Measurements from ENCODE around the gene CYP11A1.
"Not testable (repeated sequence)": the region's sequence is repeated elsewhere in the genome, so short reads cannot be mapped to it uniquely, and the experiment has no call there.

Gene CYP11A1

DNA sequence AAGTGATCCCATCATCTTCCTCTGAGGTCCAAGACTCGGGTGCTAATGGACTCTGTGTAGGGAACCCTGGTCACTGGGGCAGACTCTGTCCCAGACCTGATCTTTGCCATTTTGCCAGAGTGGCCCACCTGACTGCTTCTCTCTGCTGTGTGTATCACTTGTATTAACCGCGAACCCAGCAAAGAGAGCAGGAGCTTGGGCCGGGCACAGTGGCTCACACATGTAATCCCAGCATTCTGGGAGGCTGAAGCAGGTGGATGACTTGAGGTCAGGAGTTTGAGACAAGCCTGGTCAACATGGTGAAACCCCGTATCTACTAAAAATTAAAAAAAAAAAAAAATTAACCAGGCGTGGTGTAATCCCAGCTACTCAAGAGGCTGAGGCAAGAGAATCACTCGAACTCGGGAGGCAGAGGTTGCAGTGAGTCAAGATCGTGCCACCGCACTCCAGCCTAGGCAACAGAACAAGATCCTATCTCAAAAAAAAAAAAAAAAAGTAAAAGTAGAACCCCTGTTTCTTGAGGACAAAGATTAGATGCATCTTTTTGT, 32.9 kb upstream of the CYP11A1 start:
- no peak for DNase-seq

GRCh38 chr15:74399511-74400312, 32.3 kb upstream of the CYP11A1 start:
- DNase-seq = no peak

DNA sequence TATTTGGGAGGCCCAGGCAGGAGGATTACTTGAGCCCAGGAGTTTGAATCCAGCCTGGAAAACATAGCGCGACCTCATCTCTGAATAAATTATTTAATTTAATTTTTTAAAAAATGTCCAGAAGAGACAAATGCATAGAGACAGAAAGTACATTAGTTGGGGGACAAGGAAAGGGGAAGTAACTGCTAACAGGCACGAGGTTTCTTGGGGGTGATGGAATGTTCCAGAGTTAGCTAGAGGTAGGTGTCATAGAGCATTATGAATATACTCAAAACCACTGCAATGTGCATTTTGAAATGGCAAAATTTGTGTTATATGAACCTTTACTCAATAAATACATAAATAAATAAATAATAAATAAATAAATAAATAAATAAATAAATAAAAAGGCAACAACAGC, 31.7 kb upstream of the CYP11A1 start:
- DNase-seq = no peak

DNA sequence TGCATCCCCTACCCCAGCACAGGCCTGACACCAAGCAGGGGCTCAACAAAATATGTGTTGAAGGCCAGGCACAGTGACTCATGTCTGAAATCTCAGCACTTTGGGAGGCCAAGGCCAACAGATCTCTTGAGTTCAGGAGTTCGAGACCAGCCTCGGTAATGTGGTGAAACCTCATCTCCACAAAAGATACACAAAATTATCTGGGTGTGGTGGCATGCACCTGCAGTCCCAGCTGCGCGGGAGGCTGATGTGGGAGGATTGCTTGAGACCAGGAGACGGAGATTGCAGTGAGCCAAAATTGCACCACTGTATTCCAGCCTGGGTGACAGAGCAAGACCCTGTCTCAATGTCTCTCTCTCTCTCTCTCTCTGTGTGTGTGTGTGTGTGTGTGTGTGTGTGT, 30.7 kb upstream of the CYP11A1 start:
- no peak for DNase-seq

DNA sequence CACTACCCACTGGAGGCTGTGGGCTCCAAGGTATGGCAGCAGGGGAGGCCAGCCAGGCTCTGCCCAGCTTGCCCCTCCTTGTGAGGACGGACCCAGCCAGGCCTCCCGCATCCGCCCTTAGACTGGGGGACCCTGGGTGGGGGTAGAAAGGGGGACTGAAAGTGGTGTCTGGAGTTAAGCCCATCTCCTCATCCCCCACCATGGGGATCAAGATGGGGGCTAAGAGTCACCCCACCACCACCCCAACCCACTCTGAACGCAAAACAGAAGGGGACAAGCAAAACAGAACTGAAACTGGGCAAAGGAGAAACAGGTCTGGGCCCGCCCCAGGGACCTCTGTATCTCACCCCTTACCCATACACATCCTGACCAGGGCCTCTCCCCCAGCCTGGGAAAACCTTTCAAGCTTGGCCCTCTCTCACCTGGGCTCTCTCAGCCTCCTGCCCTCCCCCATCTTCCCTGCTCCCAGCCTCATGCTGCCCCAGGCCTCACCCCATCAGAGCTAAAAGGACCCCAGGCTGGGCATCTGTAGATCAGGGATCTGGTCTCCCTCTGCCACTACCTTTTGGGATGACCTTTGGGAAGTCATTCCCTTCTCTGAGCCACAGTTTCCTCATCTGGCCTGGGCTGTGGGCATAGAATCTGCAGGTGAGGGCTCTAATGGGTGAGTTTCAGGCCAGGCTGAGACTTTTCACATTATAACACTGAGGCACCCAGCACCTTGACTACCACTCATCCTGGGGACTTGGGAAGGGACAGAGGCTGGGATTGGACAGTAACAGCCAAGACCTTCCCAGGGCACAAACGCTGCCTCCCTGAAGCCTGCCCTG, 30.0 kb upstream of the CYP11A1 start:
- no peak for DNase-seq

GRCh38 chr15:74396445-74397238, 29.2 kb upstream of the CYP11A1 start:
- peak; percentile 22 to 60 for DNase-seq

- no peak for DNase-seq
Observed at GRCh38 chr15:74396146-74396438, 28.6 kb upstream of the CYP11A1 start.

GRCh38 chr15:74395319-74396145, 28.1 kb upstream of the CYP11A1 start:
- no peak for DNase-seq

GRCh38 chr15:74394090-74394846, 26.8 kb upstream of the CYP11A1 start:
- no peak for DNase-seq

DNA sequence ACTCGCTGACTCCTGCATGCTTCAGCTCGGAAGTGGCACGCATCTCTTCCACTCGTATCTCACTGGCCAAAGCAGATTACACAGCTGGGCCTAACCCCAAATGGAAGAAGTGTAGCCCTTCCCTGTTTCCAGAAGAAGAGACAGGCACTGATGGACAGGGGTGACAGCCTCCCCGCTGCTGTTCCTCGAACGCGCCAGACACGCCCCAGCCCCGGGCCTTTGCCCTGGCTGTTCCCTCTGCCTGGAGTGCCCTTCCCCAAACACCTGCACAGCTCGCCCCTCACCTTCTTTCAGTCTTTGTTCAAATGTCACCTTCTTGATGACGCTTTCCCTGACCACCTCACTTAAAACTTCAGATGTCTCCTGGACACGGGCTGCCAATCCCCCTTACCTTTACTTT, 26.0 kb upstream of the CYP11A1 start:
- DNase-seq = no peak

GRCh38 chr15:74392902-74393301, 25.5 kb upstream of the CYP11A1 start:
- no peak for DNase-seq

GRCh38 chr15:74392451-74392830, 25.0 kb upstream of the CYP11A1 start:
- no peak for DNase-seq

GRCh38 chr15:74391582-74392450, 24.4 kb upstream of the CYP11A1 start:
- no peak for DNase-seq

DNA sequence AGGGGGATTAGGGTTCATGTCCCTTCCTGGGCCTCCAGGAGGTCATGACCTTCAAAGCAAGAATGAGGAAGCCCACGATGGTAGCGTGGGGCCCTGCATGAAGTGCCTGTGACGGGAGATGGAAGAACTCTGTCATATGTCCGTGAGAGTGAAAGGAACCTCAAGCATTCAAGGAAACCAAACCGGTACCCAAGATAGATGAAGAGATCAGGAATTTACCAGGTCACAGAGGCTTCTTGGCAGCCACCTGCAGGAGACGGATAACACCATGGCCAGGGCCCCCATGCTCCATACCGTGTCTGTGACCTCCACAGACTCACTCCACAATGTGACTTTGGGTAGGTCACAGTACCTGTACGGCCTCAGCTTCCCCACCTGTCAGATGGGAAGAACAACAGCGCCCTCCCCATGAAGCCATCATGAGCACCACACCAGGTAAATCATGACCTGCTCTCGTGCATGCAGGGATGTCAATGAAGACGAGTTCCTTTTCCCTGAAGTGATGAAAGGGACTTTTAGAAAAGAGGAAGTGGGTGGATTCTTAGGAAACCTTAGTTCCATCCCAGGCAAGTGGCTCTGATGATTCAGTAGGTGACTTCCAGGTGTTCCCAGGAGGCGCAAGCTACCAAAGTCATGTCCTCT, 23.3 kb upstream of the CYP11A1 start:
- DNase-seq = no peak

- not testable (repeated sequence) for DNase-seq
Observed at GRCh38 chr15:74390049-74390646, 22.7 kb upstream of the CYP11A1 start.

DNA sequence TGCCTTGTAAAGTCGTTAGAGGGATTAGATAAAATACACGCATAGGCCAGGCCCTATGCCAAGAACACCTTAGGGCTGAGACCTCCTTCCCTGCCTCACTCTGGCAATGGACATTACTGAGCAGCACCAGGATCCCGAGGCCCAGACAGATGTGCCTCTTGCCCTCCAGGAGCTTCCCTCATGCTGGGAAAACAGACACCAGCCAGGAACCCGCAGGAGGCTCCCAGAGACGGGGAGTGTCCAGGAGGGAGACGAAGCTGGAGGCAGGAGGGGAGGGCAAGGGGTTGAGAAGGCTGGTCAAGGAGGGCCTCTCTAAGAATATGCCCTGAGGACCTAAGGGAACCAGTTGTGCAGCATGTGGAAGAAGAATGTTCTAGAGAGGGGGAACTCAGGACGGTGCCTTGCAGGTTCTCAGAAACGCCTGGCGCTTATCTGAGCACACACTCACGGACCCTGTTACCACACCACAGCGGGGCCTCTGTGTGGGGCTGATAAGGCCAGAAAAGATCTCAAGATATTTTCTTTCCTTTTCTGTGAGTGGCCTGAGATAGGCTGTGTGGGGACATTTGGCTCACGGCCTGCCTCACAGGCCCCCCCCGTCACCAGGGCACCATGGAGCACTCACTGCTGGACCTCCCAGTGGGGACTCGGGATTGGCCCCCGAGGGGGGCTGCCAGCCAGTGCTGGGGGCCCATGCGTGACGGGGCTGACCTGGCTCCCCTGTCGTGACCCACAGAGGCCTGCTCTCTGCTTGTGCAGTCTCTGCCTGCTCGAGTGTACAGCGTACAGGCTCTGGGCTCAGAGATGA, 22.0 kb upstream of the CYP11A1 start:
- no peak for DNase-seq

DNA sequence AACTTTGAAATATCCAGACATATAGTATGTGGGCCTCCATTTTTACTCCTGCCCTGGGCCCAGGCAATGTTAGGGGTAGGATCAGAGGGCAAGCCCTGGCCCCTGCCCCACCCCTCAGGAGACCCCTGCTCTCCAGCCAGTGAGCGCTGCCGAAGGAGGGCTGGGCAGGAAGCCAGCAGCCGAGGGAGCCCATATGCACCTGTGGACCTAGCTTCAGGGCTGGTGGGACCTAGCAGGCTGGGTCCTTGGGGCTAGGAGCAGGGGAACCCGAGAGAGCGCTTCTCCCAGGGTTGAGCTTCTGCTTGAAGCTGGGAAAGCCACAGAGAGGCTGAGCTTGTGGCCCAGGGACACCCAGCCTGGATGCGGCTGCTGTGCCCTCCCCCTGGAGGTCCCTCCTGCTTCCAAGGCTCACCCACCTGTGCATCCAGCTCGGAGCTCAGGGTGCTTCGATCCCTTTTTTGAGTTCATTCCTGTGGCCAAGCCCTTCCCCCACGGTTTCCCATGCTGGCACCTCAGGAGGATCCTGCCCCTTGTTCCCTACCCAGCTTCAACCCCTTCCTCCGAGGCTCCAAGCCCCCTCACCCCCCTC, 21.0 kb upstream of the CYP11A1 start:
- no peak for DNase-seq

- DNase-seq = no peak
Observed at GRCh38 chr15:74387621-74388362, 20.3 kb upstream of the CYP11A1 start.
